Middle frontal gyrus (tissue), 1 donor: Measurements from ENCODE around the gene NPAS1.
"Not testable (repeated sequence)": the region's sequence is repeated elsewhere in the genome, so short reads cannot be mapped to it uniquely, and the experiment has no call there.

Source experiments
- DNase-seq: peaks from one replicate; pipeline ENCODE4 v3.0.0-alpha.2; 2015; ENCODE audit warnings: low spot score; ENCODE audit errors: extremely low spot score

NPAS1 gene

DNA sequence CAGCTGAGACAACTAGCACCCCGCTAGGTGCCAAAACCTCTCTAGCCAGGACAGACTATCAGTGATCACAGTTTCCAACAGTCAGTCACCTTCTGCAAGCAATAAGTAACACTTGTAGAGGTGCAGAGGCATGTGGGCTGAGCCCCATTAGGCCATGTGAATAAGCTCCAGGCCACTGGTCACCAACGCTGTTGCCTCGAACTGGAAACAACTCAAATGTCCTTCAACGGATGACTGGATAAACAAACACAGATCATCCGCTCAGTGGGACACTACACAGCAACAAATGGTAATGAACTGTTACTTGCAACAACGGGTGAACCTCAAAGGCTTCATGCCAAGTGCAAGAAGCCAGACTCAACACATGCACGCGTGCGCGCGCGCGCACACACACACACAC lies 56.3 kb downstream of the NPAS1 start:
- DNase-seq: no peak

DNA sequence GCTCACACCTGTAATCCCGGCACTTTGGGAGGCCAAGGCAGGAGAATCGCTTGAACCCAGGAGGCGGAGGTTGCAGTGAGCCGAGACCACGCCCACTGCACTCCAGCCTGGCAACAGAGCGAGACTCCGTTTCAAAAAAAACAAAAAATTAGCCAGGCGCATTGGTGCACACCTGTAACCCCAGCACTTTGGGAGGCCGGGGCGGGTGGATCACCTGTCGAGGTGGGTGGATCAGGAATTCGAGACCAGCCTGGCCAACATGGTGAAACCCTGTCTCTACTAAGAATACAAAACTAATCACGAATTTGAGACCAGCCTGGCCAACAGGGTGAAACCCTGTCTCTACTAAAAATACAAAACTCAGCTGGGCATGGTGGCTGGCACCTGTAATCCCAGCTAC lies 58.7 kb downstream of the NPAS1 start:
- not testable (repeated sequence) for DNase-seq

- no peak for DNase-seq
Observed at GRCh38 chr19:47081095-47081494, 61.5 kb downstream of the NPAS1 start.

DNA sequence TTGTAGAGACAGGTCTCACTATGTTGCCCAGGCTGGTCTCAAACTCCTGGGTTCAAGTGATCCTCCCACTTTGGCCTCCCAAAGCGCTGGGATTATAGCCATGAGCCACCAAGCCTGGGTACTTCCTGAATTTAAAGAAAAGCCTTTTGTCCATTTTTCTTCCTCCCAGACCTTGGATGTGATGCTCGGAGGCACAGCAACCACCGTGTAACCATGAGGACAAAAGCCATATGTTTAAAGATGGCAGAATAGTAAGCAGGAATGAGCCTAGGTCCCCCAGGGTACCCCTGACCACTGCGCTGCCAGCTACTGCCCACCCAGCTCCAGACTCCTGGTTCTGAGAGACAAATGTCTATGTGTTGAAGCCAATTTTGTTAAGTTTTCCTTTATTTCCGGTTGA lies 62.9 kb downstream of the NPAS1 start:
- DNase-seq: no peak

- no peak for DNase-seq
Observed at GRCh38 chr19:47084879-47085439, 65.3 kb downstream of the NPAS1 start.

DNA sequence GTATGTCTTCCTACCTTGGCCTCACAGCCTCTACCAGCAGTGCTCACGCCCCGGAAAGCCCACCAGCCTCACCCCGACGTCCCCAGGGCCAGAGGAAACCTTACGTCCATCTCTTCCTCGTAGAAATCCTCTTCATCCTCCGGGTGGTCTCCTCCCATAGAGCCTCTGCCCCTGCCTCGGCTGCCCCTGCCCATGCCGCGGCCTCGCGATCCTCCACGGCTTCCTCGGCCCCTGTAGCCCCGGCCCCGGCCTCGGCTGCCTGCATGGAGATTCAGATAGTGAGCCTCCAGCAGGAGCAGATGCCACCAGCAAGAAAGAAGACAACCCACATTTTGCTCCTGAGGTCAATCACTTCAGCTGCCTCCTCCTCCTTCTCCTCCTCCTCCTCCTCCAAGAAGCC lies 66.6 kb downstream of the NPAS1 start:
- DNase-seq: no peak

GRCh38 chr19:47089767-47090350 lies 70.2 kb downstream of the NPAS1 start:
- DNase-seq: no peak

GRCh38 chr19:47093254-47093653 lies 73.6 kb downstream of the NPAS1 start:
- DNase-seq: no peak

- no peak for DNase-seq
Observed at GRCh38 chr19:47093841-47094240, 74.2 kb downstream of the NPAS1 start.

- DNase-seq: no peak
Observed at GRCh38 chr19:47094557-47095475, 75.2 kb downstream of the NPAS1 start.
